Loucy (cell line): ENCODE measurements around the gene PIM3.

ENCODE experiments used
- H2AFZ ChIP-seq: fragments of 200-600 bp; sonication (generic); 2 replicates; pipeline ENCODE4 v1.6.0; 2016; ENCODE audit warnings: antibody characterized with exemption, mild to moderate bottlenecking, low read length, moderate library complexity
- H3F3A ChIP-seq: fragments of 200-600 bp; 2 replicates; pipeline ENCODE4 v1.6.0; 2016; ENCODE audit warnings: antibody characterized with exemption, low read depth, mild to moderate bottlenecking
- H3K27me3 ChIP-seq: fragments of 200-600 bp; sonication (generic); 2 replicates; pipeline ENCODE4 v1.6.1; 2014; ENCODE audit warnings: low read length, mild to moderate bottlenecking; ENCODE audit not compliant: insufficient read depth, poor library complexity, severe bottlenecking
- H3K36me3 ChIP-seq: fragments of 200-600 bp; sonication (generic); 2 replicates; pipeline ENCODE4 v1.6.1; 2016; ENCODE audit warnings: low read length; ENCODE audit not compliant: insufficient read depth
- H3K4me1 ChIP-seq: fragments of 200-600 bp; sonication (generic); 2 replicates; pipeline ENCODE4 v1.5.1; 2014; ENCODE audit warnings: low read length, mild to moderate bottlenecking; ENCODE audit not compliant: insufficient read depth, poor library complexity, severe bottlenecking
- H3K4me2 ChIP-seq: fragments of 200-600 bp; sonication (generic); 2 replicates; pipeline ENCODE4 v1.6.0; 2014; ENCODE audit warnings: antibody characterized with exemption, low read length, low read depth, mild to moderate bottlenecking; ENCODE audit not compliant: poor library complexity, severe bottlenecking
- H3K4me3 ChIP-seq: fragments of 200-600 bp; sonication (generic); 2 replicates; pipeline ENCODE4 v1.5.1; 2014; ENCODE audit warnings: low read length, mild to moderate bottlenecking, mixed read lengths; ENCODE audit not compliant: poor library complexity, severe bottlenecking
- H3K79me2 ChIP-seq: fragments of 200-600 bp; sonication (generic); 2 replicates; pipeline ENCODE4 v1.6.1; 2014; ENCODE audit warnings: low read length; ENCODE audit not compliant: insufficient read depth
- H3K9ac ChIP-seq: fragments of 200-600 bp; sonication (generic); 2 replicates; pipeline ENCODE4 v1.6.0; 2014; ENCODE audit warnings: mild to moderate bottlenecking, low read depth, low read length, moderate library complexity; ENCODE audit not compliant: poor library complexity, severe bottlenecking
- H3K9me2 ChIP-seq: fragments of 200-600 bp; sonication (generic); replicated peaks from 2 replicates; pipeline ENCODE4 v1.6.1; 2016; ENCODE audit warnings: low read depth, low read length, mixed read lengths
- H3K9me3 ChIP-seq: fragments of 200-600 bp; sonication (generic); 2 replicates; pipeline ENCODE4 v1.6.1; 2014; ENCODE audit warnings: mild to moderate bottlenecking, antibody characterized with exemption, low read length, low read depth; ENCODE audit not compliant: insufficient read depth
- H4K20me1 ChIP-seq: fragments of 200-600 bp; sonication (generic); 2 replicates; pipeline ENCODE4 v1.6.0; 2014; ENCODE audit warnings: antibody characterized with exemption, low read length, mild to moderate bottlenecking; ENCODE audit not compliant: insufficient read depth, poor library complexity, severe bottlenecking
- CTCF ChIP-seq: fragments of 200-600 bp; sonication (generic); conservative IDR thresholded peaks from 2 replicates; pipeline ENCODE4 v1.5.1; 2014; ENCODE audit warnings: mild to moderate bottlenecking, antibody characterized with exemption, low read length
- EZH2phosphoT487 ChIP-seq: fragments of 200-600 bp; IDR thresholded peaks from 2 replicates; pipeline ENCODE4 v1.6.1; 2018; ENCODE audit warnings: antibody characterized with exemption, mild to moderate bottlenecking, moderate library complexity, borderline replicate concordance

PIM3 gene

DNA sequence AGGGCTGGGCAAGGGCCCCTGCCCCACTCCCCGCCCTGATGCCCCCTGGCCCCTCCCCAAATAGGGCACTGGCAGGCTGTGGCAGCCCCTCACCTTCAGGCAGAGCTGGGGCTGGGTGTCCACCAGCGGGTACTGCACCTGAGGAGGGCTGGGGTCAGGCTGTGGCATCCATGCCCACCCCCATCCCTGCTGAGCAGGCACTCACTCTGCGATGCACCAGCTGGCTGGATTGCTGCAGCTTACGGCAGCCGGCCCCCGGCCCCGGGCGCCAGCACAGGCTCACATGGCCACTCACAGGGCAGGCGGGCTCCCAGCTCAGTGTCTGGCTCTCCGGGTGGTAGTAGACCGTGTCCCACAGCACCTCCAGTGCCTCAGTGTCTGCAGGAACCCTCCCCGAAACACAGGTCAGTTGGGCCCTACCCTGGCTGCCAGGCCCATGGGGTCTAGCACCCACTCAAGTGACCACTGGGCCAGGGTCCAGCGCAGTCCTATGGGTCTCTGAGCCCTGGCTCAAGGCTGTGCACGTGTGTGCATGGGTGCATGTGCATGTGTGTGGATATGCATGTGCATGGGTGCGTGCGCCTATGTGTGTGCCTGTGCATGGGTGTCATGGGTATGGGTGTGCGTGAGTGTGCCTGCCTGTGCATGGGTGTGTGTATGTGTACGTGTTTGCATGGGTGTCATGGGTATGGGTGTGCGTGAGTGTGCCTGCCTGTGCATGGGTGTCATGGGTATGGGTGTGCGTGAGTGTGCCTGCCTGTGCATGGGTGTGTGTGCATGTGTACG is 37.6 kb downstream of the PIM3 start:
- Histone ChIP-seq H3K9me3 (no peaks in the 10 kb centered on the region), H3K4me3 (no peak overlapping the region), H4K20me1 (no peaks in the 10 kb centered on the region), H3K9me2 (no peaks in the 10 kb centered on the region), H2AFZ (no peak overlapping the region), H3K27me3 (no peaks in the 10 kb centered on the region), H3K79me2 (no peaks in the 10 kb centered on the region), H3K4me1 (peaks cover 3% of the 10 kb centered on the region), H3K9ac (no peak overlapping the region), H3F3A (no peaks in the 10 kb centered on the region), H3K4me2 (no peak overlapping the region), H3K36me3 (no peaks in the 10 kb centered on the region)
- TF ChIP-seq CTCF (no peak), EZH2phosphoT487 (no peak)

GRCh38 chr22:49998718-49999062 is 38.1 kb downstream of the PIM3 start:
- H3K79me2 ChIP-seq = no peaks in the 10 kb centered on the region
- H3K9me2 ChIP-seq = no peaks in the 10 kb centered on the region
- H2AFZ ChIP-seq = no peak overlapping the region
- no peak overlapping the region for H3K9ac ChIP-seq
- no peaks in the 10 kb centered on the region for H3F3A ChIP-seq
- no peaks in the 10 kb centered on the region for H3K27me3 ChIP-seq
- no peaks in the 10 kb centered on the region for H3K9me3 ChIP-seq
- H3K4me2 ChIP-seq = no peak overlapping the region
- H3K36me3 ChIP-seq = no peaks in the 10 kb centered on the region
- no peak overlapping the region for H3K4me3 ChIP-seq
- H3K4me1 ChIP-seq = no peaks in the 10 kb centered on the region
- H4K20me1 ChIP-seq = no peaks in the 10 kb centered on the region
- TF ChIP-seq EZH2phosphoT487 = no peak
- TF ChIP-seq CTCF = no peak

DNA sequence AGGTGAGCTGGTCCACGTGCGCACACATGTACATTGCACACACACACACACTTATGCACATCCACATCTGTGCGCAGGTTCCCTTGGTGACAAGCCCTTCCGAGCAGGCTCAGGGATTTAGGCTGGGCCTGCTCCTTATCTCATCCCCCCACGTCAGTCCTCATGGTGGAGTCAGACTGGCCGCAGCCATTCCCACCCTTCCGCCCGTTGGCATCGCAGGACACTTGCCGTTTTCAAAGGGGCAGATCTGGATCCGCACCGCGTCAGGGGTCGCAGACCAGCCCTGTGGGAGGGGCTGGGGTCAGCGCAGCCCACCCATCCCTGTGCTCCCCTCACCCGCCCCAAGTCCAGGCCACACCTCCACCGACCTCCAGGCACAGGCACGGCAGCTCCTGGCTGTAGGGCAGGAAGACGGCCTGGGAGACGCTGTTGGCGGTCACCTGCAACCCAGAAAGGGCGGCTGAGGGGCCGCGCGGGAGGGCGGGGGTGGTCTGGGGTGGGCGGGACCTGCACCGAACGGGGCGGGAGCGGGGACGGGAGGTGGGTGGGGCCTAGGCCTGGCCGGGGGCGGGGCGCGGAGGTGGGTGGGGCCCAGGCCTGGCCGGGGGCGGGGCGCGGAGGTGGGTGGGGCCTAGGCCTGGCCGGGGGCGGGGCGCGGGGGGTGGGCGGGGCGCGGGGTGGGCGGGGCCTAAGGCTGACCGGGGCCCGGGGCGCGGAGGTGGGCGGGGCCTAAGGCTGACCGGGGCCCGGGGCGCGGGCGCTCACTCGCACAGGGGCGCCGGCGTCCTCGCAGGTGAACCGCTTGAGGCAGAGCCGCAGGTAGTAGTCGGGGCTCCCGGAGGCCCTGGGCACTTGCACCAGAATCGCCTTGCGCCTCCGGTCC is 38.7 kb downstream of the PIM3 start:
- Histone ChIP-seq H3K9me2 (no peaks in the 10 kb centered on the region), H3K4me1 (no peaks in the 10 kb centered on the region), H3K27me3 (no peaks in the 10 kb centered on the region), H3K79me2 (no peaks in the 10 kb centered on the region), H3K9me3 (no peaks in the 10 kb centered on the region), H4K20me1 (no peaks in the 10 kb centered on the region), H3K36me3 (no peaks in the 10 kb centered on the region), H2AFZ (no peak overlapping the region), H3K4me2 (no peak overlapping the region), H3K9ac (no peak overlapping the region), H3F3A (no peaks in the 10 kb centered on the region), H3K4me3 (no peak overlapping the region)
- no peak for TF ChIP-seq CTCF
- TF ChIP-seq EZH2phosphoT487 = no peak
